ENCODE data around the gene ADGRA1. TPM values are rescaled to one million over a fixed set of nuclear protein-coding genes. Genes with fewer than 3 reads are reported as not detected.

ADGRA1 gene
- total RNA-seq, 1 experiment from 2014 or later = not detected

- no peak overlapping the region for H3K9ac ChIP-seq (ENCODE audit: low read length)
- CTCF ChIA-PET = no interaction called here
These were observed 11.8 kb downstream of the ADGRA1 start for GRCh38 chr10:133099571-133099970.

GRCh38 chr10:133100186-133100585 lies 12.5 kb downstream of the ADGRA1 start:
- ChIA-PET POLR2A (ENCODE audit: unreplicated experiment) (no interaction called here), CTCF (no interaction called here)
- intact Hi-C loops (cut with micrococcal nuclease) = no loop called here
- Histone ChIP-seq H3K79me2 (ENCODE audit: low read length) (no peaks in the 10 kb centered on the region), H3K4me1 (ENCODE audit: insufficient read depth, low read length) (no peaks in the 10 kb centered on the region), H3K4me3 (ENCODE audit: low read length) (no peak overlapping the region), H3K9me3 (ENCODE audit: low read length) (no peaks in the 10 kb centered on the region), H3K9ac (ENCODE audit: low read length) (no peak overlapping the region), H3K4me2 (ENCODE audit: low read length) (no peak overlapping the region), H3F3A (ENCODE audit: low read length, unreplicated experiment) (no peaks in the 10 kb centered on the region), H3K27ac (ENCODE audit: low read length) (no peak overlapping the region), H2AFZ (ENCODE audit: low read length) (no peak overlapping the region), H3K36me3 (ENCODE audit: low read depth, low read length) (no peaks in the 10 kb centered on the region), H4K20me1 (ENCODE audit: low read length) (no peaks in the 10 kb centered on the region), H3K27me3 (ENCODE audit: low read length) (peaks cover 37% of the 10 kb centered on the region), H3K9me2 (replicated peaks; ENCODE audit: low read length) (no peaks in the 10 kb centered on the region)
- DNase-seq (no peak), ATAC-seq (no peak)
- no TSS peak for BruUV-seq (replicated peaks)
- TF ChIP-seq EZH2 (IDR thresholded peaks at IDR 0.05; ENCODE audit: low read length, unreplicated experiment) = no peak
- no peak for TF ChIP-seq EZH2phosphoT487 (IDR thresholded peaks at IDR 0.05; ENCODE audit: borderline replicate concordance, low read length)
- no peak for TF ChIP-seq CTCF (conservative IDR thresholded peaks at IDR 0.05; ENCODE audit: low read depth, low read length)

More at GRCh38 chr10:133099571-133099970, 11.8 kb downstream of the ADGRA1 start:
- Histone ChIP-seq H3K27ac (ENCODE audit: low read length) (no peak overlapping the region), H3K36me3 (ENCODE audit: low read depth, low read length) (no peaks in the 10 kb centered on the region), H4K20me1 (ENCODE audit: low read length) (no peaks in the 10 kb centered on the region), H2AFZ (ENCODE audit: low read length) (no peak overlapping the region), H3K9me3 (ENCODE audit: low read length) (no peaks in the 10 kb centered on the region), H3K4me2 (ENCODE audit: low read length) (no peak overlapping the region), H3K79me2 (ENCODE audit: low read length) (no peaks in the 10 kb centered on the region), H3K9me2 (replicated peaks; ENCODE audit: low read length) (no peaks in the 10 kb centered on the region), H3K27me3 (ENCODE audit: low read length) (peaks cover 43% of the 10 kb centered on the region), H3F3A (ENCODE audit: low read length, unreplicated experiment) (no peaks in the 10 kb centered on the region), H3K4me1 (ENCODE audit: insufficient read depth, low read length) (no peaks in the 10 kb centered on the region), H3K4me3 (ENCODE audit: low read length) (no peak overlapping the region)
- POLR2A ChIA-PET (ENCODE audit: unreplicated experiment) = no interaction called here
- intact Hi-C loops (cut with micrococcal nuclease) = no loop called here
- TF ChIP-seq CTCF (conservative IDR thresholded peaks at IDR 0.05; ENCODE audit: low read depth, low read length) = no peak
- DNase-seq (no peak), ATAC-seq (no peak)
- no TSS peak for BruUV-seq (replicated peaks)

GRCh38 chr10:133100706-133101415 lies 13.1 kb downstream of the ADGRA1 start:
- H3K9ac ChIP-seq (ENCODE audit: low read length) = no peak overlapping the region
- ATAC-seq (no peak), DNase-seq (no peak)
- H4K20me1 ChIP-seq (ENCODE audit: low read length) = no peaks in the 10 kb centered on the region
- no peaks in the 10 kb centered on the region for H3K9me2 ChIP-seq (replicated peaks; ENCODE audit: low read length)
- CTCF ChIA-PET = no interaction called here
- no peaks in the 10 kb centered on the region for H3K36me3 ChIP-seq (ENCODE audit: low read depth, low read length)
- H3K4me3 ChIP-seq (ENCODE audit: low read length) = no peak overlapping the region
- H3K79me2 ChIP-seq (ENCODE audit: low read length) = no peaks in the 10 kb centered on the region
- BruUV-seq (replicated peaks) = no TSS peak
- no peak for TF ChIP-seq EZH2phosphoT487 (IDR thresholded peaks at IDR 0.05; ENCODE audit: borderline replicate concordance, low read length)
- no peak for TF ChIP-seq CTCF (conservative IDR thresholded peaks at IDR 0.05; ENCODE audit: low read depth, low read length)
- TF ChIP-seq EZH2 (IDR thresholded peaks at IDR 0.05; ENCODE audit: low read length, unreplicated experiment) = no peak
- peaks cover 30% of the 10 kb centered on the region for H3K27me3 ChIP-seq (ENCODE audit: low read length)
- POLR2A ChIA-PET (ENCODE audit: unreplicated experiment) = no interaction called here
- no peak overlapping the region for H2AFZ ChIP-seq (ENCODE audit: low read length)
- no peak overlapping the region for H3K4me2 ChIP-seq (ENCODE audit: low read length)
- intact Hi-C loops (cut with micrococcal nuclease) = no loop called here
- no peaks in the 10 kb centered on the region for H3K9me3 ChIP-seq (ENCODE audit: low read length)
- no peaks in the 10 kb centered on the region for H3F3A ChIP-seq (ENCODE audit: low read length, unreplicated experiment)
- no peak overlapping the region for H3K27ac ChIP-seq (ENCODE audit: low read length)
- no peaks in the 10 kb centered on the region for H3K4me1 ChIP-seq (ENCODE audit: insufficient read depth, low read length)

Measured in PC-3 (cell line).